ENCODE measurements around the gene RYR1. TPM values are rescaled to one million over a fixed set of nuclear protein-coding genes. Genes with fewer than 3 reads are reported as not detected.
"Not testable (repeated sequence)": the region's sequence is repeated elsewhere in the genome, so short reads cannot be mapped to it uniquely, and the experiment has no call there.

Gene RYR1
- total RNA-seq, 2 experiments from 2014 or later: 0.20 to 1.2 TPM

DNA sequence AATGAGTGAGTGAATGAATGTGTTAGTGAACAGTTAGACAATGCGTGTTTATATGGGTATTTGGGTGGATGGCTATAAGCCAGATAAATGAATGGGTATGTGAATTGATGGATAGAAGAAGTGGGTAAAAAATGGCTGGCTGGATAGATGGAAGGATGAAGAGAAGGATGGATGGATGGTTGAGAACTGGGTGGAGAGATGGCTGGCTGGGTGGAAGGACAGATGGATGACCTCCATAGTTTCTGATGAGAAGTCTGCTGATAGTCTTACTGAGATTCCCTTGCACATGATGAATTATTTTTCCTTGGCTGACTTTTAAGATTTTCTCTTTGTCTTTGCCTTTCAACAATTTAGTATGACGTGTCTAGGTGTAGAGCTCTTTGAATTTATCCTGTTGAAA is 57.4 kb downstream of the RYR1 start:
- H3K27ac ChIP-seq (ENCODE audit: low read depth in 1 of 2, low read length in 2 of 2): no peak overlapping the region
- H3K36me3 Mint-ChIP-seq (ENCODE audit: low read depth): no peaks in the 10 kb centered on the region
- H3K36me3 ChIP-seq (ENCODE audit: insufficient read depth, low read length): no peaks in the 10 kb centered on the region
- peaks cover 7 to 9% of the 10 kb centered on the region in 2 experiments for H3K9me3 ChIP-seq (ENCODE audit: control insufficient read depth in 1 of 2, insufficient read depth in 1 of 2, low read length in 2 of 2)
- no peak for ATAC-seq (ENCODE audit: poor library complexity)
- ChIA-PET CTCF (no interaction called here), POLR2A (no interaction called here)
- no peaks in the 10 kb centered on the region for H3K4me1 Mint-ChIP-seq (ENCODE audit: low read depth)
- H3K27ac Mint-ChIP-seq: no peak overlapping the region
- no peak for DNase-seq
- H3K27me3 ChIP-seq (ENCODE audit: control insufficient read depth in 1 of 2, insufficient read depth in 2 of 2, low read length in 2 of 2): peaks cover 0 to 5% of the 10 kb centered on the region in 2 experiments
- H3K4me1 ChIP-seq (ENCODE audit: insufficient read depth, low read length): no peaks in the 10 kb centered on the region
- peaks cover 16% of the 10 kb centered on the region for H3K27me3 Mint-ChIP-seq
- intact Hi-C loops (cut with DNase I, micrococcal nuclease): no loop called here
- H3K9me3 Mint-ChIP-seq: peaks cover 3% of the 10 kb centered on the region
- TF ChIP-seq, protein P1, sequence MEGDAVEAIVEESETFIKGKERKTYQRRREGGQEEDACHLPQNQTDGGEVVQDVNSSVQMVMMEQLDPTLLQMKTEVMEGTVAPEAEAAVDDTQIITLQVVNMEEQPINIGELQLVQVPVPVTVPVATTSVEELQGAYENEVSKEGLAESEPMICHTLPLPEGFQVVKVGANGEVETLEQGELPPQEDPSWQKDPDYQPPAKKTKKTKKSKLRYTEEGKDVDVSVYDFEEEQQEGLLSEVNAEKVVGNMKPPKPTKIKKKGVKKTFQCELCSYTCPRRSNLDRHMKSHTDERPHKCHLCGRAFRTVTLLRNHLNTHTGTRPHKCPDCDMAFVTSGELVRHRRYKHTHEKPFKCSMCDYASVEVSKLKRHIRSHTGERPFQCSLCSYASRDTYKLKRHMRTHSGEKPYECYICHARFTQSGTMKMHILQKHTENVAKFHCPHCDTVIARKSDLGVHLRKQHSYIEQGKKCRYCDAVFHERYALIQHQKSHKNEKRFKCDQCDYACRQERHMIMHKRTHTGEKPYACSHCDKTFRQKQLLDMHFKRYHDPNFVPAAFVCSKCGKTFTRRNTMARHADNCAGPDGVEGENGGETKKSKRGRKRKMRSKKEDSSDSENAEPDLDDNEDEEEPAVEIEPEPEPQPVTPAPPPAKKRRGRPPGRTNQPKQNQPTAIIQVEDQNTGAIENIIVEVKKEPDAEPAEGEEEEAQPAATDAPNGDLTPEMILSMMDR (IDR thresholded peaks at IDR 0.05): no peak
- no peak overlapping the region for H3K4me3 ChIP-seq (ENCODE audit: low read length)
- no peak overlapping the region for H3K4me3 Mint-ChIP-seq

DNA sequence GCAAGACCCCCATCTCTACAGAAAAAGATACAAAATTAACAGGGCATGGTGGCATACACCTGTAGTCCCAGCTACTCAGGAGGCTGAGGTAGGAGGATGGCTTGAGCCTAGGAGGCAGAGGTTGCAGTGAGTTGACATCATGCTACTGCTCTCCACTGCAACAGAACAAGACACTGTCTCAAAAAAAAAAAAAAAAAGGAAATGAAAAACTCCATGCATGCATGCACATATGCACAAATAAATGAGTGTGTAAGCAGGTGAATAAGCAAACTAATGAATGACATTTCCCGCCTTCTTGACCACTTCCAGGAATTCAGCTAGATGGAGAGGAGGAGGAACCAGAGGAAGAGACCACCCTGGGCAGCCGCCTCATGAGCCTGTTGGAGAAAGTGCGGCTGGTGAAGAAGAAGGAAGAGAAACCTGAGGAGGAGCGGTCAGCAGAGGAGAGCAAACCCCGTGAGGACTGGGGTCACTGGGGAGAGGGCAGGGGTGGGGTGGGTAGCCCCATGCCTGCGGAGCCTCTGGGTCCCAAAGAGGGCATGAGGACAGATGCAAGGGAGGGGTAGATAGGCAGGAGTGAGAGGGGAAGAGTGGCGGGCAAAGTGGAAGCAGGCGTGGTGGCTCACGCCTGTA is 58.8 kb downstream of the RYR1 start:
- Mint-ChIP-seq H3K27ac (no peak overlapping the region), H3K27me3 (peaks cover 16% of the 10 kb centered on the region), H3K4me3 (no peak overlapping the region), H3K9me3 (peaks cover 3% of the 10 kb centered on the region), H3K4me1 (ENCODE audit: low read depth) (no peaks in the 10 kb centered on the region), H3K36me3 (ENCODE audit: low read depth) (no peaks in the 10 kb centered on the region)
- ChIA-PET POLR2A (interaction anchor here (0.6 kb wide), 1 partner anchor 509 kb away, joined by 3 read pairs; no protein-coding TSS in a partner anchor), CTCF (no interaction called here)
- TF ChIP-seq, protein P1 (IDR thresholded peaks at IDR 0.05): no peak
- Histone ChIP-seq H3K27ac (ENCODE audit: low read depth in 1 of 2, low read length in 2 of 2) (no peak overlapping the region), H3K4me3 (ENCODE audit: low read length) (no peak overlapping the region), H3K27me3 (ENCODE audit: control insufficient read depth in 1 of 2, insufficient read depth in 2 of 2, low read length in 2 of 2) (peaks cover 0 to 5% of the 10 kb centered on the region in 2 experiments), H3K9me3 (ENCODE audit: control insufficient read depth in 1 of 2, insufficient read depth in 1 of 2, low read length in 2 of 2) (peaks cover 7 to 9% of the 10 kb centered on the region in 2 experiments), H3K36me3 (ENCODE audit: insufficient read depth, low read length) (no peaks in the 10 kb centered on the region), H3K4me1 (ENCODE audit: insufficient read depth, low read length) (no peaks in the 10 kb centered on the region)
- no peak for ATAC-seq (ENCODE audit: poor library complexity)
- DNase-seq: no peak
- intact Hi-C loops (cut with DNase I, micrococcal nuclease): no loop called here

DNA sequence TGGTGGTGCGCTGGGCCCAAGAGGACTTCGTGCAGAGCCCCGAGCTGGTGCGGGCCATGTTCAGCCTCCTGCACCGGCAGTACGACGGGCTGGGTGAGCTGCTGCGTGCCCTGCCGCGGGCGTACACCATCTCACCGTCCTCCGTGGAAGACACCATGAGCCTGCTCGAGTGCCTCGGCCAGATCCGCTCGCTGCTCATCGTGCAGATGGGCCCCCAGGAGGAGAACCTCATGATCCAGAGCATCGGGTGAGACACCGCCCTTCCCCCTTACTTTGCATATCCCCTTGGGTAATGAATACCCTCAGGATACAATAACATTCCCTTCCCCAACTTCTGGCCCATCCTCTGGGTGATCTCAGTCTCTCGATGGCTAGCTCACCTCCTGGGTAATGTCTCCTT is 60.9 kb downstream of the RYR1 start:
- no peak overlapping the region for H3K4me3 ChIP-seq (ENCODE audit: low read length)

DNA sequence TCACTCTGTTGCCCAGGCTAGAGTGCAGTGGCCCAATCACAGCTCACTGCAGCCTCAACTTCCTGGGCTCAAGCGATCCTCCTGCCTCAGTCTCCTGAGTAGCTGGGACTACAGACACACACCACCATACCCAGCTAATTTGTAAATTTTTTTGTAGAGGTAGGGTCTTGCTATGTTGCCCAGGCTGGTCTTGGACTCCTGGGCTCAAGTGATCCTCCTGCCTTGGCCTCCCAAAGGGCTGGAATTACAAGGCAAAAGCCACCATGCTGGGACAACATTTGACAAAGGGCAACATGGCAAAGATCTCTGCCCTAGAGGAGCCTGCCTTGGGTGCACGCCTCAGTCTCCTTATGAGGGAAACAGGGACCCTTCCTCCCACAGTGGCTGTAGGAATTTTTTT is 61.9 kb downstream of the RYR1 start:
- not testable (repeated sequence) for H3K36me3 Mint-ChIP-seq (ENCODE audit: low read depth)

More for the DNA sequence above, 60.9 kb downstream of the RYR1 start:
- intact Hi-C loops (cut with DNase I, micrococcal nuclease): no loop called here
- TF ChIP-seq, protein P1 (IDR thresholded peaks at IDR 0.05): no peak
- H3K27me3 Mint-ChIP-seq: peaks cover 11% of the 10 kb centered on the region
- H3K4me1 ChIP-seq (ENCODE audit: insufficient read depth, low read length): no peaks in the 10 kb centered on the region
- H3K9me3 Mint-ChIP-seq: peaks cover 3% of the 10 kb centered on the region
- ATAC-seq (ENCODE audit: poor library complexity) (no peak), DNase-seq (no peak)
- peaks cover 0 to 3% of the 10 kb centered on the region in 2 experiments for H3K27me3 ChIP-seq (ENCODE audit: control insufficient read depth in 1 of 2, insufficient read depth in 2 of 2, low read length in 2 of 2)
- CTCF ChIA-PET: no interaction called here
- POLR2A ChIA-PET: no interaction called here
- no peak overlapping the region for H3K4me3 Mint-ChIP-seq
- H3K27ac Mint-ChIP-seq: no peak overlapping the region
- H3K9me3 ChIP-seq (ENCODE audit: control insufficient read depth in 1 of 2, insufficient read depth in 1 of 2, low read length in 2 of 2): peaks cover 7 to 9% of the 10 kb centered on the region in 2 experiments
- no peak overlapping the region for H3K27ac ChIP-seq (ENCODE audit: low read depth in 1 of 2, low read length in 2 of 2)
- H3K36me3 ChIP-seq (ENCODE audit: insufficient read depth, low read length): no peaks in the 10 kb centered on the region
- no peaks in the 10 kb centered on the region for H3K36me3 Mint-ChIP-seq (ENCODE audit: low read depth)
- no peaks in the 10 kb centered on the region for H3K4me1 Mint-ChIP-seq (ENCODE audit: low read depth)

More for the DNA sequence above, 61.9 kb downstream of the RYR1 start:
- ATAC-seq (ENCODE audit: poor library complexity); H3K4me3 Mint-ChIP-seq; POLR2A ChIA-PET; H3K4me1 ChIP-seq (ENCODE audit: insufficient read depth, low read length); H3K4me1 Mint-ChIP-seq (ENCODE audit: low read depth); H3K27me3 ChIP-seq (ENCODE audit: control insufficient read depth in 1 of 2, insufficient read depth in 2 of 2, low read length in 2 of 2); H3K27me3 Mint-ChIP-seq; H3K4me3 ChIP-seq (ENCODE audit: low read length); intact Hi-C loops (cut with DNase I, micrococcal nuclease); H3K9me3 ChIP-seq (ENCODE audit: control insufficient read depth in 1 of 2, insufficient read depth in 1 of 2, low read length in 2 of 2); H3K36me3 ChIP-seq (ENCODE audit: insufficient read depth, low read length); H3K9me3 Mint-ChIP-seq; H3K27ac Mint-ChIP-seq; DNase-seq; CTCF ChIA-PET; H3K27ac ChIP-seq (ENCODE audit: low read depth in 1 of 2, low read length in 2 of 2): not testable (repeated sequence)

All from CD4-positive, alpha-beta T cell (primary cell).